SK-N-SH (cell line): ENCODE data around the gene EVL. TPM values are rescaled to one million over a fixed set of nuclear protein-coding genes. Genes with fewer than 3 reads are reported as not detected.

Experiments
- CTCF ChIA-PET: fragments of 300-600, 350-600 bp; formaldehyde crosslinking; extraction: SDS; loops from one replicate; lab custom pipeline; 2021; lab: Yijun Ruan, JAX
- POLR2A ChIA-PET: fragments of 350-600 bp; sonication (Branson Sonifier 250); formaldehyde crosslinking; extraction: SDS; loops from one replicate; lab custom pipeline; 2020; ENCODE audit warnings: antibody characterized with exemption, inconsistent platforms; lab: Yijun Ruan, JAX
- DNase-seq: peaks from one replicate; pipeline ENCODE4 v3.0.0; 2012
- H2AFZ ChIP-seq: fragments of 200-600 bp; sonication (generic); 2 replicates; pipeline ENCODE4 v1.8.1; 2016; ENCODE audit warnings: antibody characterized with exemption, mild to moderate bottlenecking, low read depth
- H3F3A ChIP-seq: fragments of 200-600 bp; sonication (generic); replicated peaks from 2 replicates; pipeline ENCODE3; 2016; ENCODE audit warnings: antibody characterized with exemption, mild to moderate bottlenecking; ENCODE audit not compliant: insufficient read depth
- H3K27ac ChIP-seq, 2 experiments: fragments of 200-500 bp in 1 of 2; fragments of 200-600 bp in 1 of 2; sonication (Bioruptor generic) in 1 of 2; sonication (generic), shearing (Covaris generic) in 1 of 2; 2 replicates each; pipeline versions ENCODE4 v1.5.1 to v1.6.1; 2014 to 2016; ENCODE audit warnings: low read depth in 2 of 2, inconsistent platforms in 1 of 2, low read length in 1 of 2, mild to moderate bottlenecking in 1 of 2, mixed read lengths in 1 of 2
- H3K27me3 ChIP-seq: fragments of 200-600 bp; sonication (generic), shearing (Covaris generic); 2 replicates; pipeline ENCODE4 v1.6.1; 2016; ENCODE audit warnings: mixed run types; ENCODE audit not compliant: insufficient read depth
- H3K36me3 ChIP-seq, 2 experiments: fragments of 200-500 bp in 1 of 2; fragments of 200-600 bp in 1 of 2; sonication (Bioruptor generic) in 1 of 2; sonication (generic) in 1 of 2; replicated peaks in 1 of 2; 2 replicates each; pipeline versions ENCODE3 to v1.5.1; 2014 to 2016; ENCODE audit warnings: low read length in 1 of 2, mild to moderate bottlenecking in 1 of 2; ENCODE audit not compliant: insufficient read depth in 2 of 2, control insufficient read depth in 1 of 2
- H3K4me1 ChIP-seq, 2 experiments: fragments of 200-500 bp in 1 of 2; fragments of 200-600 bp in 1 of 2; sonication (Bioruptor generic) in 1 of 2; sonication (generic), shearing (Covaris generic) in 1 of 2; 2 replicates each; pipeline versions ENCODE4 v1.5.1 to v1.6.1; 2014 to 2016; ENCODE audit warnings: low read depth in 1 of 2, low read length in 1 of 2, mixed run types in 1 of 2; ENCODE audit not compliant: insufficient read depth in 2 of 2, control insufficient read depth in 1 of 2
- H3K4me2 ChIP-seq: fragments of 200-600 bp; sonication (generic), shearing (Covaris generic); 2 replicates; pipeline ENCODE4 v1.6.1; 2017; ENCODE audit warnings: mixed run types
- H3K4me3 ChIP-seq, 2 experiments: fragments of 200-500 bp in 1 of 2; fragments of 200-600 bp in 1 of 2; sonication (Bioruptor generic) in 1 of 2; sonication (generic), shearing (Covaris generic) in 1 of 2; 2 replicates each; pipeline versions ENCODE4 v1.5.1 to v1.8.1; 2014 to 2016; ENCODE audit warnings: low read depth in 2 of 2, inconsistent platforms in 1 of 2, low read length in 1 of 2, mild to moderate bottlenecking in 1 of 2, mixed read lengths in 1 of 2, moderate library complexity in 1 of 2
- H3K79me2 ChIP-seq: fragments of 200-600 bp; sonication (generic); 2 replicates; pipeline ENCODE4 v1.8.1; 2017; ENCODE audit warnings: mild to moderate bottlenecking; ENCODE audit not compliant: insufficient read depth
- H3K9ac ChIP-seq: fragments of 200-600 bp; sonication (generic); 2 replicates; pipeline ENCODE4 v1.6.1; 2017; ENCODE audit warnings: mixed run types
- H3K9me2 ChIP-seq: fragments of 200-600 bp; sonication (generic); 2 replicates; pipeline ENCODE4 v1.6.1; 2017; ENCODE audit warnings: mixed run types
- H3K9me3 ChIP-seq: fragments of 200-600 bp; sonication (generic); 2 replicates; pipeline ENCODE4 v1.6.1; 2017; ENCODE audit warnings: mixed run types, mild to moderate bottlenecking, moderate library complexity
- H4K20me1 ChIP-seq: fragments of 200-600 bp; sonication (generic); 2 replicates; pipeline ENCODE4 v1.6.1; 2017; ENCODE audit warnings: mild to moderate bottlenecking, mixed run types; ENCODE audit not compliant: insufficient read depth
- GABPA ChIP-seq: IDR thresholded peaks from 2 replicates; pipeline ENCODE4 v1.4.0; 2012; ENCODE audit warnings: low read depth, mild to moderate bottlenecking
- MEF2A ChIP-seq: IDR thresholded peaks from 2 replicates; pipeline ENCODE4 v1.4.0; 2012; ENCODE audit warnings: low read depth, borderline replicate concordance
- NRF1 ChIP-seq: IDR thresholded peaks from 2 replicates; pipeline ENCODE4 v1.6.1; 2012; ENCODE audit warnings: low read depth, mild to moderate bottlenecking, low read length
- POLR2AphosphoS5 ChIP-seq: IDR thresholded peaks from 2 replicates; pipeline ENCODE4 v1.6.1; 2012; ENCODE audit warnings: low read depth, low read length
- SMC3 ChIP-seq: IDR thresholded peaks from 2 replicates; pipeline ENCODE4 v1.6.1; 2012; ENCODE audit warnings: low read depth, low read length, improper control_type of control experiment
- TEAD4 ChIP-seq: IDR thresholded peaks from 2 replicates; pipeline ENCODE4 v1.4.0; 2012; ENCODE audit warnings: mild to moderate bottlenecking, borderline replicate concordance; ENCODE audit not compliant: insufficient read depth
- USF2 ChIP-seq: fragments of 150-350 bp; IDR thresholded peaks from 2 replicates; pipeline ENCODE4 v1.6.1; 2017; ENCODE audit warnings: antibody characterized with exemption, low read length, low read depth, borderline replicate concordance
- WGBS: methylation state at CpG from one replicate; pipeline ENCODE4 v1.1.6; 2017; ENCODE audit warnings: low lambda C conversion rate; 5-methylcytosine and 5-hydroxymethylcytosine counted together
- polyA plus RNA-seq, 3 experiments: library from polyadenylated mRNA; depleted of rRNA; stranded (reverse); fragments of >200 nt; gene quantifications; 2 replicates each; pipeline ENCODE4 v1.2.3, GENCODE V29; 2012
- TF ChIP-seq, protein P1 (sequence below): IDR thresholded peaks from 2 replicates; pipeline ENCODE4 v1.6.1; 2012; ENCODE audit warnings: mild to moderate bottlenecking, low read depth, low read length, moderate library complexity

Gene EVL
- polyA plus RNA-seq, 1 of the 3 experiments (the other 2 are of a cell fraction) = 36.5 TPM

DNA sequence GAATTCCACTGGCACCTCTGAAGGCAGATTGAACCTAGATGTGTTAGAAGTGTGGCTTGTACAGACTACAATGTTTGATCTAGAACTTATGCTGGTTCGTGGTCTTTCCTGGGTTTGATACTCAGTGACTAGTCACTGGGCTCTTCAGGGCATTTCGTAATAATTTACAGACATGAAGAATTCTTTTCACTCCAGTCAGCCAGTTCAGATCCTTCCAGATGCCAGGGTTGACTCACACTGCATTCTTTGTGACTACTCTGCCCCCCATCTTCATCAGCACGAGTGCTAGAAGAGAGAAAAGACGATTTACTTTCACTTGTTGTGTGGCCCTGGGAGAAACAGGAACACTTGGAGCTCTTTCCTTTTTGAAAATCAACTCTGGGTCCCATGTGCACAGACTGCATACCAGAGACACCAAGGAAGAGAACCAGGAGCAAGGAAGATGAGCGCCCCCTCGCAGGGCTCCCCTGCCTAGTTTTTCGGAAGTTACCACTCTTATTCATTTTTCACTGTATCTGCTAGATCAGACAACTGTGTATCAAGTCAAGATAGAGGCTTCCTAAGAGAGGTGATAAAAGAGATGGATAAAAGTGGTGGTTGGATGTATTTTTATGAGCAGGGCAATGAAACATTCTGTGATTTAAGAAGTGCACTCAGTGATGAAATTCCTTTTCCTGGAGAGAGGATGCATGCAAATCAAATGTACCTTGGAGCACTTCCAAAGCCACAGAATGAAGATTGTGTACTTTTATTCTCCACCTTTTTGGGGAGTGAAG is 33.5 kb upstream of the EVL start (continued):
- TF ChIP-seq SMC3 = no peak
- TF ChIP-seq POLR2AphosphoS5 = peak; percentile 80; the same call in 1 of the 2 replicates
- peak; percentile 97 for TF ChIP-seq TEAD4

- Histone ChIP-seq H3K27ac (peak overlapping the region; percentile 74 to 96; a peak in 3 of 4 replicates), H3K79me2 (peaks cover 39% of the 10 kb centered on the region), H3K27me3 (no peaks in the 10 kb centered on the region), H4K20me1 (no peaks in the 10 kb centered on the region), H3K36me3 (no peaks in the 10 kb centered on the region), H3K4me3 (no peak overlapping the region), H3K4me2 (peak overlapping the region; percentile 80), H3K4me1 (peaks cover 10 to 29% of the 10 kb centered on the region in 2 experiments), H3K9me2 (no peaks in the 10 kb centered on the region), H3K9me3 (no peaks in the 10 kb centered on the region), H2AFZ (no peak overlapping the region), H3F3A (peaks cover 29% of the 10 kb centered on the region), H3K9ac (no peak overlapping the region)
- CTCF ChIA-PET = interaction anchor here (0.8 to 1.0 kb wide), 2 partner anchors 8 to 75 kb away, joined by 3 to 5 read pairs; no protein-coding TSS in a partner anchor
- 100% methylated on average over 1 of the region's 1 CpG for WGBS
- TF ChIP-seq GABPA = no peak
- no peak for TF ChIP-seq NRF1
- TF ChIP-seq USF2 = no peak
- no peak for TF ChIP-seq MEF2A
- TF ChIP-seq TEAD4 = no peak
- TF ChIP-seq, protein P1, sequence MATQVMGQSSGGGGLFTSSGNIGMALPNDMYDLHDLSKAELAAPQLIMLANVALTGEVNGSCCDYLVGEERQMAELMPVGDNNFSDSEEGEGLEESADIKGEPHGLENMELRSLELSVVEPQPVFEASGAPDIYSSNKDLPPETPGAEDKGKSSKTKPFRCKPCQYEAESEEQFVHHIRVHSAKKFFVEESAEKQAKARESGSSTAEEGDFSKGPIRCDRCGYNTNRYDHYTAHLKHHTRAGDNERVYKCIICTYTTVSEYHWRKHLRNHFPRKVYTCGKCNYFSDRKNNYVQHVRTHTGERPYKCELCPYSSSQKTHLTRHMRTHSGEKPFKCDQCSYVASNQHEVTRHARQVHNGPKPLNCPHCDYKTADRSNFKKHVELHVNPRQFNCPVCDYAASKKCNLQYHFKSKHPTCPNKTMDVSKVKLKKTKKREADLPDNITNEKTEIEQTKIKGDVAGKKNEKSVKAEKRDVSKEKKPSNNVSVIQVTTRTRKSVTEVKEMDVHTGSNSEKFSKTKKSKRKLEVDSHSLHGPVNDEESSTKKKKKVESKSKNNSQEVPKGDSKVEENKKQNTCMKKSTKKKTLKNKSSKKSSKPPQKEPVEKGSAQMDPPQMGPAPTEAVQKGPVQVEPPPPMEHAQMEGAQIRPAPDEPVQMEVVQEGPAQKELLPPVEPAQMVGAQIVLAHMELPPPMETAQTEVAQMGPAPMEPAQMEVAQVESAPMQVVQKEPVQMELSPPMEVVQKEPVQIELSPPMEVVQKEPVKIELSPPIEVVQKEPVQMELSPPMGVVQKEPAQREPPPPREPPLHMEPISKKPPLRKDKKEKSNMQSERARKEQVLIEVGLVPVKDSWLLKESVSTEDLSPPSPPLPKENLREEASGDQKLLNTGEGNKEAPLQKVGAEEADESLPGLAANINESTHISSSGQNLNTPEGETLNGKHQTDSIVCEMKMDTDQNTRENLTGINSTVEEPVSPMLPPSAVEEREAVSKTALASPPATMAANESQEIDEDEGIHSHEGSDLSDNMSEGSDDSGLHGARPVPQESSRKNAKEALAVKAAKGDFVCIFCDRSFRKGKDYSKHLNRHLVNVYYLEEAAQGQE = no peak
- POLR2A ChIA-PET = no interaction called here
- DNase-seq = no peak
Observed at GRCh38 chr14:100032738-100033137, 32.5 kb upstream of the EVL start.
